GM12878 (cell line): Measurements from ENCODE around the gene NEK11. TPM values are rescaled to one million over a fixed set of nuclear protein-coding genes. Genes with fewer than 3 reads are reported as not detected.

Experiments
- ATAC-seq: fragments of 200-7000 bp; cut with Tn5 transposase; 3 replicates; pipeline ENCODE4 v1.9.1; 2020; ENCODE audit warnings: mild to moderate bottlenecking, moderate library complexity
- BruUV-seq: library from RNA; stranded (reverse); fragments of 400-500 nt; replicated peaks from 2 replicates; lab custom pipeline; 2021; lab: Mats Ljungman, UMichigan
- CTCF ChIA-PET: fragments of 300-600 bp; sonication (Branson Sonifier 250); formaldehyde crosslinking; extraction: SDS; loops from one replicate; lab custom pipeline; 2021; ENCODE audit warnings: inconsistent platforms; lab: Yijun Ruan, JAX
- POLR2A ChIA-PET: fragments of 350-600 bp; formaldehyde crosslinking; extraction: SDS; loops from one replicate; lab custom pipeline; 2021; ENCODE audit warnings: inconsistent platforms; lab: Charles Lee
- RAD21 ChIA-PET: fragments of 300-600 bp; sonication (Branson Sonifier 250); formaldehyde crosslinking; loops from one replicate; lab custom pipeline; 2023; ENCODE audit warnings: antibody characterized with exemption; ENCODE audit not compliant: unreplicated experiment; lab: Charles Lee
- SMC1A ChIA-PET: fragments of 300-600 bp; sonication (Branson Sonifier 250); formaldehyde crosslinking; loops from one replicate; lab custom pipeline; 2023; ENCODE audit not compliant: unreplicated experiment, uncharacterized antibody; lab: Charles Lee
- DNase-seq: peaks from one replicate; pipeline ENCODE4 v3.0.0-alpha.2; 2011; ENCODE audit warnings: low read depth, low spot score
- FAIRE-seq: peaks from 3 replicates; lab custom pipeline; 2011; peaks lifted over from hg19 to GRCh38; lab: Jason Lieb, UNC
- H2AFZ ChIP-seq: 2 replicates; pipeline ENCODE4 v1.6.0; 2011; ENCODE audit warnings: low read depth, low read length, control low read depth; ENCODE audit not compliant: control insufficient read depth
- H3K27ac ChIP-seq: 2 replicates; pipeline ENCODE4 v1.5.1; 2011; ENCODE audit warnings: control low read depth; ENCODE audit not compliant: control insufficient read depth, insufficient read depth
- H3K27me3 ChIP-seq, 2 experiments: replicated peaks in 1 of 2; 2 replicates each; pipeline versions ENCODE4 v1.6.0 to v1.6.1; 2011; ENCODE audit warnings: low read length in 1 of 2; ENCODE audit not compliant: control insufficient read depth in 2 of 2, insufficient read depth in 2 of 2
- H3K36me3 ChIP-seq, 2 experiments: 2 replicates each; pipeline ENCODE4 v1.5.1; 2011; ENCODE audit warnings: low read length in 1 of 2; ENCODE audit not compliant: control insufficient read depth in 2 of 2, insufficient read depth in 2 of 2
- H3K4me1 ChIP-seq: 2 replicates; pipeline ENCODE4 v1.6.1; 2011; ENCODE audit warnings: mild to moderate bottlenecking, low read length, moderate library complexity, mixed read lengths; ENCODE audit not compliant: control insufficient read depth, insufficient read depth
- H3K4me2 ChIP-seq: 2 replicates; pipeline ENCODE4 v1.6.0; 2011; ENCODE audit warnings: control low read depth; ENCODE audit not compliant: control insufficient read depth, insufficient read depth
- H3K4me3 ChIP-seq: fragments of 200-600 bp; sonication (generic); 2 replicates; pipeline ENCODE4 v1.5.1; 2016
- H3K79me2 ChIP-seq: 2 replicates; pipeline ENCODE4 v1.6.0; 2011; ENCODE audit warnings: low read length; ENCODE audit not compliant: control insufficient read depth, insufficient read depth
- H3K9ac ChIP-seq: 2 replicates; pipeline ENCODE4 v1.8.0; 2011; ENCODE audit warnings: low read length, control low read depth, mixed read lengths; ENCODE audit not compliant: control insufficient read depth, insufficient read depth
- H3K9me3 ChIP-seq: replicated peaks from 3 replicates; pipeline ENCODE4 v1.5.1; 2011; ENCODE audit warnings: mild to moderate bottlenecking, low read length; ENCODE audit not compliant: control insufficient read depth, insufficient read depth
- H4K20me1 ChIP-seq: 2 replicates; pipeline ENCODE4 v1.6.0; 2011; ENCODE audit not compliant: control insufficient read depth, insufficient read depth
- ATF3 ChIP-seq: IDR thresholded peaks from 2 replicates; pipeline ENCODE4 v1.6.1; 2011; ENCODE audit warnings: low read depth, mild to moderate bottlenecking, low read length, moderate library complexity, borderline replicate concordance; ENCODE audit errors: extremely low read depth
- BCLAF1 ChIP-seq: fragments of 450-650 bp; IDR thresholded peaks from 2 replicates; pipeline ENCODE4 v1.6.1; 2017; ENCODE audit warnings: antibody characterized with exemption, mild to moderate bottlenecking, moderate library complexity
- BHLHE40 ChIP-seq, 2 experiments: fragments of 450-650 bp in 1 of 2; IDR thresholded peaks; 2 replicates each; pipeline ENCODE4 v1.6.1; 2011 to 2017; ENCODE audit warnings: low read depth in 2 of 2, borderline replicate concordance in 1 of 2, improper control_type of control experiment in 1 of 2, low read length in 1 of 2, mild to moderate bottlenecking in 1 of 2
- CEBPB ChIP-seq, 2 experiments: fragments of 150-350 bp in 1 of 2; IDR thresholded peaks; 2 replicates each; pipeline ENCODE4 v1.6.1; 2012 to 2014; ENCODE audit warnings: low read depth in 2 of 2, low read length in 2 of 2, borderline replicate concordance in 1 of 2, inconsistent platforms in 1 of 2
- MTA3 ChIP-seq: IDR thresholded peaks from 2 replicates; pipeline ENCODE4 v1.6.1; 2012; ENCODE audit warnings: low read length, inconsistent platforms, borderline replicate concordance
- MXI1 ChIP-seq: fragments of 150-350 bp; IDR thresholded peaks from 2 replicates; pipeline ENCODE4 v1.6.1; 2011; ENCODE audit warnings: low read depth, mild to moderate bottlenecking, inconsistent platforms, low read length, improper control_type of control experiment
- RAD51 ChIP-seq: fragments of 450-650 bp; IDR thresholded peaks from 2 replicates; pipeline ENCODE4 v1.6.1; 2016; ENCODE audit warnings: moderate library complexity, mild to moderate bottlenecking, inconsistent platforms
- SMARCA5 ChIP-seq: fragments of 450-650 bp; IDR thresholded peaks from 2 replicates; pipeline ENCODE4 v1.6.1; 2017; ENCODE audit warnings: mild to moderate bottlenecking
- ZNF687 ChIP-seq: fragments of 450-650 bp; IDR thresholded peaks from 2 replicates; pipeline ENCODE4 v1.6.1; 2017; ENCODE audit warnings: mild to moderate bottlenecking, moderate library complexity
- WGBS: methylation state at CpG from one replicate; pipeline ENCODE4 v1.1.6; 2016; ENCODE audit warnings: low lambda C conversion rate; ENCODE audit not compliant: insufficient replicate concordance, insufficient coverage; ENCODE audit errors: missing lambda C conversion rate; 5-methylcytosine and 5-hydroxymethylcytosine counted together
- in situ Hi-C: fragments of 300-500 bp; cut with MboI; formaldehyde crosslinking; loops from 9 replicates; pipeline ENCODE4 v1.14.3; 2018; ENCODE audit warnings: mixed read lengths
- intact Hi-C: fragments of 100-400 bp; cut with micrococcal nuclease; formaldehyde crosslinking; loops from one replicate; pipeline ENCODE4 v1.14.2; 2022; ENCODE audit not compliant: unreplicated experiment
- polyA plus RNA-seq, 11 experiments: library from polyadenylated mRNA; depleted of rRNA in 4 of 11; unstranded in 6 of 11; stranded (reverse) in 5 of 11; fragments of >200 nt; fragmentation: Nextera tagmentation in 4 of 11; fragmentation: Illumina TruSeq in 1 of 11; extraction: Ambion mirVana in 4 of 11; extraction: Trizol in 1 of 11; gene quantifications; 1 replicate in 1 of 11; 2 replicates in 10 of 11; pipeline versions ENCODE4 v1.2.1 to v1.2.3, GENCODE V29; 2011 to 2016; ENCODE audit warnings: inconsistent platforms in 2 of 11, missing spikeins in 2 of 11, low read depth in 1 of 11
- total RNA-seq, 4 experiments: library from RNA; depleted of rRNA in 3 of 4; stranded (reverse); fragments of >200 nt in 3 of 4; fragmentation: Illumina TruSeq in 1 of 4; extraction: Trizol in 1 of 4; gene quantifications; 2 replicates each; pipeline versions ENCODE4 v1.2.1 to v1.2.3, GENCODE V29; 2013 to 2021

The NEK11 gene
- total and polyA plus RNA-seq, 10 of the 15 experiments (the other 5 are each of a cell fraction or from before 2014, with no cell fraction given), result 0.05 to 0.94 (median 0.36) TPM; not detected in 1

- TF ChIP-seq BCLAF1, result no peak
- TF ChIP-seq BHLHE40 (IDR thresholded peaks at IDR 0.05; ENCODE audit: borderline replicate concordance in 1 of 2, low read depth in 2 of 2, low read length in 1 of 2), result peak; percentile 86 to 96
- peak; percentile 90 for TF ChIP-seq MXI1
- TF ChIP-seq RAD51, result no peak
- TF ChIP-seq CEBPB (IDR thresholded peaks at IDR 0.05; ENCODE audit: borderline replicate concordance in 1 of 2, low read depth in 2 of 2, low read length in 2 of 2), result no peak
These were observed at the start of gene NEK11, which contains the start of gene ASTE1 (continued) for GRCh38 chr3:131026321-131027151.

- BruUV-seq, result no TSS peak
- ChIA-PET POLR2A (no interaction called here), CTCF (interaction anchor here (1.0 kb wide), 1 partner anchor 16 kb away, joined by 3 read pairs; no protein-coding TSS in a partner anchor), SMC1A (no interaction called here), RAD21 (no interaction called here)
- in situ Hi-C loops, result no loop called here
- Histone ChIP-seq H3K27ac (no peak overlapping the region), H3K79me2 (no peaks in the 10 kb centered on the region), H3K4me2 (no peak overlapping the region), H4K20me1 (no peaks in the 10 kb centered on the region), H3K27me3 (no peaks in the 10 kb centered on the region), H2AFZ (no peak overlapping the region), H3K36me3 (peaks cover 1 to 4% of the 10 kb centered on the region in 2 experiments; a peak in 3 of 4 replicates), H3K4me1 (no peaks in the 10 kb centered on the region), H3K4me3 (no peak overlapping the region), H3K9ac (no peak overlapping the region), H3K9me3 (no peaks in the 10 kb centered on the region)
- 80% methylated on average over 2 of the region's 2 CpGs for WGBS
- FAIRE-seq (no peak), ATAC-seq (no peak), DNase-seq (no peak)
- intact Hi-C loops, result no loop called here
- TF ChIP-seq SMARCA5 (no peak), MTA3 (no peak), ZNF687 (no peak), ATF3 (no peak)
These were observed 47.6 kb upstream of the NEK11 start for GRCh38 chr3:130979117-130979516.
